ENCODE results near the gene KRT79.
A peak's percentile ranks its signal among the peaks of the same experiment; 100 is the strongest.

The KRT79 gene

DNA sequence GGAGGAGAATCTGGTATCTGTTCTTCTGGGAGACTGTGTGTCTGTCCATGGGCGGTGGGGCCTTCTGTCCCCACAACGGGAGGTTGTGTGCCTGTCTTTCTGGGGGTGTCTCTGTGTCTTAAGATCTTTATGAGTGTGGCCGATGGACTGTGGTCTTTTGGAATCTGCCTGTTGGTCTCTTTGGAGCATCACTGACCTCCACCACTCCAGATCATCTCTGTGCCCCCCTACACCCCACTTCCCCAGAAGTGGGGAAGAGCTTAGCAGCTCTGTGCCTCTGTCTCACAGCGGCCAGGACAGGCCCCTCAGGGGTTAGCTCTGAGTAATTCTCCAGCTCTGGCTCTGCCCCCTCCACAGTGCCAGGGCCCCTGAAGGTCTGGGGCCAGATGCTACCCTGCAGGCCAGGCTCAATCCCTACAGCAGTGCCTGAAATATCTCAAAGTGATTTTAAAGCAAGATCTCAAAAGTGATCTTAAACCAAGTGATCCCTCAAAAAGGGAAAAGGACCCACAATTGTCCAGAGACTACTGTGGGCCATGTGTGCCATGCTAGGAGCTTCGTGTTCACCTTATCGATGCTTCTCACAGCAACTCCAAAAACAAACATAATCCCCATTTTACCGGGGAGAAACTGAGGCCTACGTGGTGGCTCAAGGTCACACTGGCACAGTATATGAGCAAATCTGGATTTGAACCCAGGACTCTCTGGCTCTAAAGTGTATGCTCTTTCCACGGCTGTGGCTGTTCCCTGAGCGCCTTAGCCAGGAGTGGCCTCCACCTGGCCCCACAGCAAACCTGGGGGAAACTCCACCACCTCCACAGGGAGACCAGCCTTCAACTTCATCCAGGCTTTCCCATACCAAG is 40.7 kb upstream of the KRT79 start:
- DNase-seq (ENCODE audit: low read depth): no peak
- no peak for TF ChIP-seq CTCF (conservative IDR thresholded peaks at IDR 0.05; ENCODE audit: low read depth, low read length)
- H3K4me3 ChIP-seq (ENCODE audit: low read depth, low read length): peak overlapping the region; percentile 4

GRCh38 chr12:52873832-52874572 is 39.9 kb upstream of the KRT79 start:
- no peak for TF ChIP-seq CTCF (conservative IDR thresholded peaks at IDR 0.05; ENCODE audit: low read depth, low read length)
- H3K4me3 ChIP-seq (ENCODE audit: low read depth, low read length): peak overlapping the region; percentile 46
- DNase-seq (ENCODE audit: low read depth): peak; percentile 94

GRCh38 chr12:52873513-52873831 is 39.4 kb upstream of the KRT79 start:
- peak overlapping the region; percentile 46 for H3K4me3 ChIP-seq (ENCODE audit: low read depth, low read length)
- DNase-seq (ENCODE audit: low read depth): no peak
- TF ChIP-seq CTCF (conservative IDR thresholded peaks at IDR 0.05; ENCODE audit: low read depth, low read length): no peak

- no peak overlapping the region for H3K4me3 ChIP-seq (ENCODE audit: low read depth, low read length)
- DNase-seq (ENCODE audit: low read depth): no peak
- no peak for TF ChIP-seq CTCF (conservative IDR thresholded peaks at IDR 0.05; ENCODE audit: low read depth, low read length)
Observed at GRCh38 chr12:52872644-52873389, 38.7 kb upstream of the KRT79 start.

DNA sequence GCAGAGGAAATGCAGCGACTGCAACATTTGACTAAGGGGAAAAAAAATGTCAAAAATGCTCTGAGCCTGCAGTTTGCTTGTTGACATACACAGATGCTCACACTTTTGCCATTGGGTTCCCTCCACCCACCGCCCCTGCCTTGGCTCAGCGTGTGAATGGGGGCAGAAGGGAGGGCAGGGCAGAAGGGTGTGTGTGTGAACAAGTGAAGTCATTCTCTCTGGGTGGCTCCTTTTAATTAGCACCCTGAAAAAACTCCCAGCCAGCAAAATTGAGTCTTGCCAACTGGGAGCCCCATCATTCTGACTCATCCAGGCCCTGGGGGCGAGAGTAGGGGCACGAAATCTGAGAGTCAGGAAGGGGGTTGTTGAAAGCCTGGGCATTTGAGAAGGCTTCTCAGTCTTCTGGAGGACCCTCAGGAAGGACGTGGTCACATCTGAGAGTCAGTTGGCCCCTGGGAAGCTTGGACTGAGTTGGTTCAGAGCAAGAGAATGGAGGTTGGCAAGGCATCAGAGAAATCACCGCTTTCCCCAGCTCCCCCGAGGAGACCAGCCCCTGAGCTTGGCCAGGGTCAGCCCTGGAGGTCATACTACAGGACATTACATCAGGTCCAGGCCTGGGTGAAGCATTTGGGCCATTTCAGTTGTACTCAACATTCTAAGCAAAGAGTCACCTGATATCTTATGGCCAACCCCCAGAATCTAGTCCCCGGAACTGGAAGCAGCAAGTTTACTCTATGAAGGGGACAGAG is 37.4 kb upstream of the KRT79 start:
- H3K4me3 ChIP-seq (ENCODE audit: low read depth, low read length): no peak overlapping the region
- no peak for TF ChIP-seq CTCF (conservative IDR thresholded peaks at IDR 0.05; ENCODE audit: low read depth, low read length)
- DNase-seq (ENCODE audit: low read depth): peak; percentile 79
